NK-92 (cell line): ENCODE measurements around the gene TET1.
"Not testable (repeated sequence)": the region's sequence is repeated elsewhere in the genome, so short reads cannot be mapped to it uniquely, and the experiment has no call there.

ENCODE experiments used
- DNase-seq: peaks from one replicate; lab custom pipeline; 2025; ENCODE audit not compliant: unreplicated experiment; lab: John Stamatoyannopoulos, UW

Gene TET1

DNA sequence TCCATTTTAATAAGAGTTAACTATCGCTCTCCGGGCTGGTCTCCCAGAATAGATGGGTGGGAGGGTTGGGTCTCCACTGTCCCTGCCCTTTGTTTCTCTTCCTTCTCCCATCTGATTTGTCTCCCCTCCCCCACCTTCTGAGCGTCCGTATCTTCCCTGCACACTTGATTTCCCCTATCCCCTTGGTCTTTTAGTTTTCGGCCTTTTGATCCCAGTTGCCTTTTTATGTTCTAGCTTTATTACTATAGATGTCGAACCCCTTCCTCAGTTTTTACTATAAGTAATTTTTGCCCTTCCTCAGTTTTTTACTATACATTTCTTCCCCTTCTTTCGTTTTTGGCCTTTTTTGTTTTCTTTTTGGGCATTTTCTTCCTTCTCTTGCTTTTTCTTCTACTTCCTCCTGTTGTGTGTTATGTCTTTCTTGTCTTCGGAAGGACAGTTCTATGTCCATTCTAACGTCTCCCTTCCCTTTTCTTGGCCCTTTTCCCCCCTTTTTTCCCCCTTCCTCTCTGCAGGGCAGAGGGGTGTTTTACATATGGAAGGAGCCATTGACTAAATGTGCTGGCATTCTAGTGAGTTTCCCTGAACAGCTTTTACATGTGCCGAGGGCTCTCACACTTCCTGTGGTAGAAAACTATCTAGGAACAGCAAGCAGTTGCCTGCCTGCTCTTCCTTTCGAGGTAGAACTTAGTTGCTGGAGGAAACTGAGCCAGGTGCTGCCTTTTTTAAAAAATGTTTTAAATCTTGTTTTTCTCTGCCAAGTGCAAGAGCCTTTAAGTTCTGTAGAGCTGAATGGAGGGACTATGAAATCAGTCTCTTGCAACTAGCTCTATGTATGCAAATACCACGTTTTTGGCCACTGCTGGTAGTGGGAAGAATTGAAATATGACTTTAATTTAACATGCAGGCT is 2.8 kb downstream of the TET1 start:
- DNase-seq = no peak

DNA sequence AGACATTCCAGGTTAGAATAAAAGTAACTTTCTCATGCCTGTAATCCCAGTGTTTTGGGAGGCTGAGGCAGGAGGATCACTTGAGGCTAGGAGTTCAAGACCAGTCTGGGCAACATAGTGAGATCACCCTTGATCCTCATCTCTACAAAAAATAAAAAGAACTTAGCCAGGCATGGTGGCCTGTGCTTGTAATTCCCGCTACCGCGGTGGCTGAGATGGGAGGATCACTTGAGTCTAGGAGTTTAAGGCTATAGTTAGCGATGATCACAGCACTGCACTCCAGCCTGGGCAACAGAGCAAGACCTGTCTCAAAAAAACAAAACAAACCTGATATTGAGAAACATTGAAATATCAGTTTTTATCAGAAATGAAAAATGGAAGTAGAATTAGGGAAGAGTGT is 4.6 kb downstream of the TET1 start:
- DNase-seq = no peak

DNA sequence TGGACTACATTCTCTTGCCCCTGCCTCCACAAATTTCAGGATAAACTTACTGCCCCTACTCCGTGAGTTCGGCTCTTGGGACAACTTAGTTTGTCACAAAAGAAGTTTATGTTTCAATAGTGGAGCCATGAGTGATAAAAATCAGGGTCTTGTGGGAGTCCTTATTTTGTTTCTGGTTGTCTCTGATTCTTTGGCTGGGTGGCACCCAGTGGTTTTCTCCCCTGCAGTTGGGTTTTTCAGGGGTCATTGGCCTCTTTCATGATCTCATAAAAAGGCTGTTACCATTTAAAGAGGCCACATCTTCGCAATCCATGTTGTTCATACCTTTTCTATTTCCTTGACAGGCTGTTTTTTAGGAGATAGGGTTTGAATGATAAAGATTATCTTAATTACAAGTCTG is 5.5 kb downstream of the TET1 start:
- DNase-seq = no peak

GRCh38 chr10:68566351-68566750 is 6.2 kb downstream of the TET1 start:
- DNase-seq = no peak

- DNase-seq = no peak
These were observed 6.8 kb downstream of the TET1 start for GRCh38 chr10:68566955-68567354.

- no peak for DNase-seq
These were observed 12.0 kb downstream of the TET1 start for GRCh38 chr10:68572151-68572550.

DNA sequence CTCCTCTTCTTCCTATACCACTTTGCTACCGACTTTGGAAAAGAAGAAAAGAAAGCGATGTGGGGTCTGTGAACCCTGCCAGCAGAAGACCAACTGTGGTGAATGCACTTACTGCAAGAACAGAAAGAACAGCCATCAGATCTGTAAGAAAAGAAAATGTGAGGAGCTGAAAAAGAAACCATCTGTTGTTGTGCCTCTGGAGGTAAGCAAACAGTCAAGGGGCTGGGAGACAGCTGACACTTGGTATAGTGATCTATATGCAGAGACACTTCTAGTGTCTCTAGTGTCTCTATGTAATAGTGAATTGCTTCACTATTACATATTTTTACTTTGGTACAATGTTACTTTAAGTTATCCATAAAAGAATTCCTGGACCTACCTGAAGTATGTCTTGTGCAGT is 13.9 kb downstream of the TET1 start:
- no peak for DNase-seq

DNA sequence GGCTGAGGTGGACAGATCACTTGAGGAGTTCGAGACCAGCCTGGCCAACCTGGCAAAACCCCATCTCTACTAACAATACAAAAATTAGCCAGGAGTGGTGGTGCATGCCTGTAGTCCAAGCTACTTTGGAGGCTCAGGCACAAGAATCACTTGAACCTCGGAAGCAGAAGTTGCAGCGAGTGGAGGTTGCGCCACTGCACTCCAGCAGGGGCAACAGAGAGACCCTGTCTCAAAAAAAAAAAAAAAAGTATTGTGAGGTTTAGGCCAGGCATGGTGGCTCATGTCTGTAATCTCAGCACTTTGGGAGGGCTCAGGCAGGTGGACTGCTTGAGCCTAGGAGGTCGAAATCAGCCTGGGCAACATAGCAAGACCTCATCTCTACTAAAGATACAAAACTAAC is 16.0 kb downstream of the TET1 start:
- no peak for DNase-seq

GRCh38 chr10:68578974-68579373 is 18.8 kb downstream of the TET1 start:
- DNase-seq = no peak

GRCh38 chr10:68584187-68584586 is 24.1 kb downstream of the TET1 start:
- not testable (repeated sequence) for DNase-seq

- DNase-seq = no peak
These were observed 26.6 kb downstream of the TET1 start for GRCh38 chr10:68586606-68587305.

DNA sequence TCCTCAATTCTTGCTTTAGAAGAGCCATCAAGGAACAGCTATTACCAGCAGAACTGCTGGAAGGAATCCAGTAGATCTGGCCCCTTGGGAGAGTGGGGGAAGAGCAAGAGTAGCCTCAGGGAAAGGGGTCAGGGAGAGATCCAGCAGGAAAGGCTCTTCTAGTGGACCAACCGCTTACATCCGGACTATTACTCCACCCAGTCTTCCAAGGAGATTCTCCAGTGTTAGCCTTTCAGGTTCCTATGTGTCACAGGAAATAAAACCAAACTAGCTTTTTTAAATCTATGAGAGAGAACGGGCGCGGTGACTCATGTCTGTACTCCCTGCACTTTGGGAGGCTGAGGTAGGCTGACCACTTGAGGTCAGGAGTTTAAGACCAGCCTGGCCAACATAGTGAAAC is 34.3 kb downstream of the TET1 start:
- no peak for DNase-seq

- DNase-seq = no peak
These were observed 35.4 kb downstream of the TET1 start for GRCh38 chr10:68595513-68595912.

GRCh38 chr10:68597407-68597806 is 37.3 kb downstream of the TET1 start:
- no peak for DNase-seq

GRCh38 chr10:68598978-68599770 is 39.0 kb downstream of the TET1 start:
- no peak for DNase-seq

- DNase-seq = no peak
These were observed 39.6 kb downstream of the TET1 start for GRCh38 chr10:68599771-68600040.

GRCh38 chr10:68600041-68600778 is 40.1 kb downstream of the TET1 start:
- DNase-seq = no peak

DNA sequence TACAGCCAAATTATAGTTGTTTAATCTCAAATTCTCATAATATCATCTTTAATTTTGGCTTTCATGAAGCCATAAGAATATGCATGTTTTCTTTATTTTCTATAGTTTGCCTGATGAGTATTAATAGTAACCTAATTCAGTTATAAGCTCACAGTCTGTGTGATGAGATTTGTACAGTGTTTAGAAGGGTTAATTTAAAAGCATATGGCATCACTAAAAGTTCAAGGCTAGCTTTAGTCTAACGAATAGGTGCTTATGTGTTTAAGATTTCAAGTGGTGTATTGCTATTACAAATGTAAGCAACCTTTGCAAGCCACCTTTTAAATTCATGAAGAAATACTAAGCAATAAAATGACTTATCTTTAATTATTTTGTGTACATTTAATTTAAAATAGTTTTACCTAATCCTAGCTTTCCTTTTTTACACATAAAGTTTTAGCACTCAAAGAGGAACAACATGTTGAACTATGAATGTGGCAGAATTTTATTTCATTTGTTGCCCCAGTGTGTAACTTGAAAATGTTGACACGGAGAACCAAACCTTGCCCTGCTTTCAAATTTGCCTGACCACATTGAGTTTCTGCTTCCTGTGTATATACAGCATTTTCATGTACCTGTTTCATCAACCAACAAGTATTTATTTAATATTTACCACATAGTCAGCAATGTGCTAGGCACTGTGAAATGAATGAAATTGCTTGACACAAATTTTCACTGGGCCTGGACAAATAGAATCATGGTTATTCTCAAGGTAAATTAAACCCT is 41.5 kb downstream of the TET1 start:
- DNase-seq = no peak

DNA sequence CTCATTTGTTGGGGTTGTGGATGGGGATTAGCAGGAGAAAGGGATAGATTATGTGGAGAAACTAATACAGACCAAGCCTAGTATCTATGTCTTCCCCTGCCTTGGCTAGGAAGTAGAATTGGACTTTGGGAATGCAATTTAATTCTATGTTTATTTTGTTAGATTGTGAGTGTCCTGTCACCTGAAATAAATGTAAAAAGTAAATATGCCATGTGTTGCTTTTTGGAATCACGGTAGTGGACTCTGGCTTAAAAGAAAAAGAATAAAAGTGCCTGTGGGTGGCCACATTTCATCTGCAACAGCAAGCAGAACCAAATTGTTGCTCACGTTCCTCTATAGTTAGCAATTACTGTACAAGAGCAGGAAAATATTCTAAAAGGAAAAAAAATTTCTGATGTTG is 42.3 kb downstream of the TET1 start:
- DNase-seq = no peak

GRCh38 chr10:68603766-68604165 is 43.6 kb downstream of the TET1 start:
- DNase-seq = no peak
